ENCODE measurements around the gene METAP1.
"Not testable (repeated sequence)": the region's sequence is repeated elsewhere in the genome, so short reads cannot be mapped to it uniquely, and the experiment has no call there.

METAP1 gene

DNA sequence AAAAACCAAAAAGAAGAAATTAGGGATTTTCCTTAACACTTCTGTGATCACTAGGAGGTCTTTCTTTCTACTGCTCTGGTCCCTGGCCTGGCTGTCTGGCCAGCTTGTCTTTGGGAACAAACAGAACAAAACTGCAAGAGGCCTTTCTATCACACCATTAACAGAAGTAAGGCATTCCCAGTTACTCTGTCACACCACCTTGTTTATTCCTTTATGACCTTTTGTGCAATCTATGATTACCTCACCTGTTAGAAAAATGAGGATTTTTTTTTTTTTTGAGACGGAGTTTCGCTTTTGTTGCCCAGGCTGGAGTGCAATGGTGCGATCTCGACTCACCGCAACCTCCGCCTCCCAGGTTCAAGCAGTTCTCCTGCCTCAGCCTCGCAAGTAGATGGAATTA is 3.0 kb downstream of the METAP1 start:
- DNase-seq: no peak

DNA sequence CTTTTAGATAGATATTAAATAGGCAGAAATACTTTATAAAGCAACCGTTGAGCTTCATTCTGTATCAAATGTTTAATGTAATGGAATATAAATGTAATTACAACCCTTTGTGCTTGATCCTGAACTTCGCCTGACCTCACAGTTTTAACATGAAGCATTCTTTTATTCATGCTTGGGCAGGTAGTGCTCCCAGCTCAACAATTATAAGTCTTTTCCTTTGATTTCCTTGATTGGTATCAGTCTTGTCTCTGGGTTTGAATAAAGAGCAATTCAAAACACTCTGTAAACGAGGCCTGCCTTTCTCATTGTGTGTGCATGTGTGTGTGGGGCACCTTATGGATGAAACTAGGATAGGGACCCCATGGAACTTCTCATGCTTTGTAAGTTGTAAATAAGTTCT is 6.8 kb downstream of the METAP1 start:
- no peak for DNase-seq

DNA sequence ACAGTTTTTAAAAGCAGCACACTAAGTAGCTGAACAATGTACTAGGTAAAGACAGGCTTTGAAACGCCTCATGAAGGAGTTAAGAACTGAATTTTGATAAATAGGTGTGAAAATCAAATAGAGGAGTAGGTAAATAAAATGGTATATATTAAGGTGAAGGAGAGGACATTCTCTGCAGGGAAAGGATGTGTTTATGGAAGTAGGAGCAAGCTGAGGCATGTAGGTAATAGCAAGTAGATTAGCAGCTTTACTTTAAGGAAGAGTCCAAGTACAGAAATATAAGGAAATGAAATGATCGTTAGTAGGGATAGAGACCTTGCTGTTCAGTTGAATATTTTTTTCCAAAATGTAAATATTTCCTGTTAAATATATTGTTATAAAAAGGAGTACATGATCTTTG is 12.5 kb downstream of the METAP1 start:
- DNase-seq: no peak

DNA sequence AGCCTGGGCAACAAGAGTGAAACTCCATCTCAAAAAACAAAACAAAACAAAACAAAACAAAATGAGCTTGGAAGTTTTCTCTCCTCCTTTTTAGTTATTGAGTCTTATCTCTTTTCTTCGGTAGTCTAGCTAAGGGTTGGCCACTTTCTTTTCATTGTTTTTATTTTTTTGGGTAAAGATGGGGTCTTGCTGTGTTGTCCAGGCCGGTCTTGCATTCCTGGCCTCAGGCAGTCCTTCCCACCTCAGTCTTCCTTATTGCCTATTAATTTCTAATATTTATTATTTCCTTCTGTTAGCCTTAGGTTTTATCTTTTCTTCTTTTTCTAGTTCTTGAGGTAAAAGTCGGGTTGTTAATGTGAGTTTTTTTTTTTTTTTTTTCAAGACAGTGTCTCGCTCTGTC is 16.4 kb downstream of the METAP1 start:
- DNase-seq: no peak

DNA sequence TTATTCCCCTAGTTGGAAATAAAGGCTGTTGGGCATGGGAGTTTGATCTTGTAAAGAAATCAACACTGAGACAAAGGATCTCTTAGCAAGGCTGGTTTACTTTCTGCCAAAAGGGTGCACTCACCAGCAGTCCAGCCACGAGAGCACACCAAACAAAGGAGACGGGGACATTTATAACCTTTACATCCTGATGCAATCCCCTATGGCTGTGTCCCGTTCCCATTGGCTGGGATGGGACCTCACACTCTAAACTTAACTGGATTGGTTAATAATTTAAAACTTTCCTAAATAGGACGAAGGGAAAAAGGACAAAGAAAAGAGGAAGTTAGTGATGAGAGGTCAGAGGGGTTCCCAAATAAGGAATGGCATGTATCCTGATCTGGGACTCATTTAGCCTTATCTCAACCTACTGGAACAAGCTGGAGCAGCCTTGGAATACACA is 17.9 kb downstream of the METAP1 start:
- DNase-seq: no peak

DNA sequence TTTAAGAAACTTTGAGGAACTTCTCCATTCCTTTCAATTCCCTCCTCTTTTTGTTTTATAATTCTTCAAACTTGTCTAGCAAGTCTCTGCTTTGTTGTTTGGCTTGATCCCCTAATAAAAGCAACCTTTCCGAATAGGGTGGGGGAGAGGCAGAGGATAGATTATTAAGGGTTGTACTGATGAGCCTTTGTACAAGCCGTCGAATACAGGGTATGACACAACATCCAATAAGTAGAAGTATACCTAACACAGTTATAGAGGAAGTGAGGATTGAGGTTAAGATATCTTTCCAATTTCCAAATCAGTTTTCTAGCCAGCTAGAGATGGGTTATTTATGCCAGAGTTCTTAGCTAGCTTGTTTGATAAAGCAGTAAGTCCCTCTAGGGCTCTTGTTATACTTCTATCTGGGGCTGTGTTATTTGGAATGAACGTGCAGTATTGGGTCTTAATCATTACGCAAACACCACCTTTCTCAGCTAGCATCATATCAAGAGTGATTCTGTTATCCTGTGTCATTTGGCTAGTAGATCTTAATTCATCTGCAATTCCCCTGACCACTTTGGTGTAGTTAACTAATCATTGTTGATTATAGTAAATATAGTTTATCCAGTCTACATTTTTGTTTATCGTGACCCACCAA is 18.5 kb downstream of the METAP1 start:
- DNase-seq: no peak

DNA sequence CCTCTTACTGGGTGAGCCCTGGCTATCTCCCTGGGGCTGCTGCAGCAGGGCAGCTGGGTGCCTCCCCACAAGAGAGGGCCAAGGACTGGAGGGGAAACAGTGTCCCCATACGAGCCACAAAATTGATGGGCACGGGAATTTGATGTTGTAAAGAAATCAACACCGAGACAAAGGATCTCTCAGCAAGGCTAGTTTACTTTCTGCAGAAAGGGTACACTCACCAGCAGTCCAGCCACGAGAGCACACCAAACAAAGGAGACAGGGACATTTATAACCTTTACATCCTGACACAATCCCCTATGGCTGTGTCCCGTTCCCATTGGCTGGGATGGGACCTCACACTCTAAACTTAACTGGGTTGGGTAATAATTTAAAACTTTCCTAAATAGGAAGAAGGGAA is 25.9 kb downstream of the METAP1 start:
- DNase-seq: no peak

DNA sequence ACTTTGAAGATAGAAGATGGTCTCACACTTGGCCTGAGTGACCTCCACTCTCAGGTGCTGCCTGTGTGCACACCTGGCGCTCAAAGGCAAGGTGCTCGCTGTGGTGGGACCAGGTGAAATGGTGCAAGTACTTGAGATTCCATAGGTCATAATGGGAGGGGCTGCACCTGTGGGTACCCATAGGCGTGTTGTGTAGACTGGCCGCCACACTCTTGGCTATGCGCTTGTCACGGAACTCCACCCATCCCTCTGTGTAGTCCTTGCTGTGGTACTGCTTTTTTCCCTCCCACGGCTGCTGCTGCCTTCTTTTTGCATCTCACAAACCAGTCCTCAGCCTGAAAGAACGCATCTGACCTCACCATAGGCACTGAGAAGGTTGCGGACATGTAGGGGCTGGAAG is 27.0 kb downstream of the METAP1 start:
- DNase-seq: no peak

DNA sequence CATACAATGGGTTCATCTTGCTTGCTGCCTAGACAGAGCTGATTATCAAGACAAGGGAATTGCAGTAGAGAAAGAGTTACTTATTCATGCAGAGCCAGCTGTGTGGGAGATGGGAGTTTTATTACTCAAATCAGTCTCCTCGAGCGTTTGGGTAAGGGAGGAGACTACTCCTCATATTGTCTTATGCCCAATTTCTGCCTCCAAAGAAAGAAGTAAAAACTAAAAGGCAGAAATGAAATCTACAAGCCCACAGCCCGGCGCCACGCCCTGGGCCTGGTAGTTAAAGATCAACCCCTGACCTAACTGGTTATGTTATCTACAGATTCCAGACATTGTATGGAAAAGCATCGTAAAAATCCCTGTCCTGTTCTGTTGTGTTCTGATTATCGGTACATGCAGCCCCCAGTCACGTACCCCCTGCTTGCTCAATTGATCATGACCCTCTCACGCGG is 28.3 kb downstream of the METAP1 start:
- DNase-seq: not testable (repeated sequence)

DNA sequence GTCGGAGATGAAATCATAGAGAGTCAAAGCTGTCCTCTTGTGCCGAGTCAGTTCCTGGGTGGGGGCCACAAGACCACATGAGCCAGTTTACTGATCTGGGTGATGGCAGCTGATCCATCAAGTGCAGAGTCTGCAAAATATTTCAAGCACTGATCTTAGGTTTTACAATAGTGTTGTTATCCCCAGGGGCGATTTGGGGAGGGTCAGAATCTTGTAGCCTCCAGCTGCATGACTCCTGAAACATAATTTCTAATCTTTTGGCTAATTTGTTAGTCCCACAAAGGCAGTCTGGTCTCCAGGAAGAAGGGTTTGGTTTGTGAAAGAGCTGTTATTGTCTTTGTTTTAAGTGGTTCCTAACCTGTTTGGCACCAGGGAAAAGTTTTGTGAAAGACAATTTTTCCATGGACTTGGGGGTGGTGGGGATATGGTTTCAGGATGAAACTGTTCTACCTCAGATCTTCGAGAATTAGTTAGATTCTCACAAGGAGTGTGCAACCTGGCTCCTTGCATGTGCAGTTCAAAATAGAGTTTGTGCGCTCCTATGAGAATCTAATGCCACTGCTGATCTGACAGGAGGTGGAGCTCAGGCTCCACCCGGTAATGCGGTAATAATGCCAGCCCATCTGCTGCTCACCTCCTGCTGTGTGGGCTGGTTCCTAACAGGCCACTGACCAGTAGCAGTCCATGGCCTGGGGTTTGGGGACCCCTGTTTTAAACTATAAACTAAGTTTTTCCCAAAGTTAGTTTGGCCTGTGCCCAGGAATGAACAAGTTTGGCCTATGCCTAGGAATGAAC is 29.2 kb downstream of the METAP1 start:
- no peak for DNase-seq

DNA sequence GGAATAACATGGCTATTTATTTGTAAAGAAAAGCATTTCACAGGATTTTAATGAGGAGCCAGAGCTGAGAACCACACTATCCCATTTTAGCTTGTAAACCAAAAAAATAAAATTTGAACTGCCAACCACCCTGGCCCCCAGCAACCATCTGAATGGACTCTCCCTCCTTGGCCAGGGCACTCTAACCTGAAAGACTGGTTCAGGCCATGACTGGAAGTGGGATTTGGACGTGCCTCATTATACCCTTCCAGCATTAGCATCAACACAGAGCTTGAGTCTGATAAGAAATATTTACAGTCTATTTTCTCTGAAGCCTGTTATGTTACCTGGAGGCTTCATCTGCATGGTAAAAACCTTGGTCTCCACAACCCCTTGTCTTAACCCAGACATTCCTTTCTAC is 30.0 kb downstream of the METAP1 start:
- no peak for DNase-seq

DNA sequence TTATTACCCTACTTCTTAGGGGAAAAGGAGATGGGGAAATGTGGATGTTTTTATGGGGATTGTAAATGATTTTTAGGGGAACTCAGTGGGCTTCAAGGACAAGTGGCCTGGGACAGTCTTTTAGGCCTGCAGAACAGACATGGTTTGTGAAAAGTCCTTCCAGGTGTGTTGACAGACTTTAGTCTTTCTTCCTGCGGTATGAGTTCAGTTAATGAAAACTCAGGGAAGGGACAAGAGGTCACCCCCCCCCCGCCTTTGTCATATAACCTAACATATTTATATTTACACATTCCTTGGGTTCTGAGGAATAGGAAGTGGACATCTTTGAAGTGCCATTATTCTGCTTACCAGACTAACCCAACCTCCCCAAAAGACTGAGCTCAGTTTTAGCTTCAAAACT is 31.8 kb downstream of the METAP1 start:
- no peak for DNase-seq

DNA sequence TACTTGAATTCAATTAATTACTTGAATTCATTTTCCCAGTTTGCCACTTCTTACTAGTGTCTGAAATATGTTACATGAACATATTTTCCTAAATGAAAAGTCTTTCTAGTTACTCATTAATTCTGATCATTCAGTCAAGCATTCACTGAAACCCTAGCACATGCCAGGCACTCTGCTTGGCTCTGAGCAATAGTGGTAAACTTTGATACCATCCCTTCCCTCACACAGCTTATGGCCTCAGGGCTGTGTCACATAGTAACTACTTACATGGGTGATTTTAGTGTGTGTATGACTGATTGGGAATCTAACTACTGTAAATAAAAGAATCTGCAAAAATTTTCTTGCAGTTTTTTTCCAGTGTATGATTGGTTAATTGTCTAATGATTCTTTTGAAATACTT is 32.7 kb downstream of the METAP1 start:
- no peak for DNase-seq

DNA sequence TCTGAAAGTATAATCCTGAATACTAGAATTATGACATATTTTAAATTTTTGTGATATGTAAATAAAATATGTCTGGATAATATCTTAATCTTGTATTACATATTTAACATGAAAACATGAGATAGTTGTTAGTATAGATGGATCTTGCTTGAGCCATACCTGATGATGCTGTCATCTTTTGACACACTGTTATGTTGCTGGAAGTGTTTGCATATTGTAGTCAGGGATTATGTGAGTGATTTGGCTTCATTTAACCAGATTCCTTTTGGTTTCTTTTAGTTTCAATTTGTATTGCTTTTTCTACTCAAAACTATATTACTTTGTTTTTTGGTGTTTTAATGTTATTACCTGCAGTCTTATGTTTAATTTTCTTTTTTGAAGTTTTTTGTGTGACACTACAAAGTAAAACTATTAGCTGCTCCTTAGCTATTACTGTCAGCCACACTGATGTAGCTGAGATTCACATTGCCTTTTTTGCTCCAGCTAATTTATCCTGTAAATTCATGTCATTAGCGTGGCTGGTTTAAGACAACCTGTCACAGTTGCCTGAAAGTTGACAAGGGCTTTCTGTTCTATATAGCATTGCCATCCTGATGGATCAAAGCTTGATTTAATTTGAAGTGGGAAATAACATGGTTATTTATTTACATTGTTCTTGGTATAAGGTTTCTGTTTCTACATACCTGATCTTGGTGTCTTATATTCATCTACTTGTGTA is 33.7 kb downstream of the METAP1 start:
- no peak for DNase-seq

DNA sequence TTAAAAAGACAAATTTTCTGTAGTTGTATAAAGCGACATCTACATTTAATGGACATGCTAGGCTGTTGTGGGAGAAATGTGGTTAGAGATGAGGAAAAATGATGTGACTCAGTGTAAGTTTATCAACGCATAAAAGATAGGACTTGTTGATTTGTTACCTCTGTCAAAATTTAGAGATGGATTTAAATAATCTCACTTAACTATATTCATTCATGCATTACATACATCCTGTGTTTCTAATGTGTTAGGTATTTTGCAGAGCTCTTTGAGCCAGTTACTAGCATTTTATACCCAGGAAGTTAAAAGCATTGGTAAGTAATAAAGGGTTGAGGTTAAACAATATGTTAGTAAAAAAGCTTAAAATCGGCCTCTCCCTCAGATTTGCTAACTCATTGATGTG is 34.3 kb downstream of the METAP1 start:
- no peak for DNase-seq

DNA sequence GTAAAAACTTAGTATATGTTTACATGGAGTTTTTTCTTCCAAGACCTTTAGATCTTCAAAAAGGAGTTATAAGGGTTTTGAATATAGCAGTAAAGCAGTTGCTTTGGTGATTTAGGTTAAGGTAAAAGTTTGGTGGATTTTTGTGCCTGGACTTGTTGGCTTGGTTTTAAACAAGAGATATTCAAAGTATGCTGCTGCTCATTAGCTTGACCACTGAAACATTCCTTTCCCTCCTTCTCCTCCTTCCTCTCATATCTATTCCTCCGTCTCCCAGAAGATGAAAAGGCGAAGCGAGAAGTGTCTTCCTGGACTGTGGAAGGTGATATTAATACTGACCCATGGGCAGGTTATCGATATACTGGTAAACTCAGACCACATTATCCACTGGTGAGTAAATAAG is 38.4 kb downstream of the METAP1 start:
- no peak for DNase-seq

DNA sequence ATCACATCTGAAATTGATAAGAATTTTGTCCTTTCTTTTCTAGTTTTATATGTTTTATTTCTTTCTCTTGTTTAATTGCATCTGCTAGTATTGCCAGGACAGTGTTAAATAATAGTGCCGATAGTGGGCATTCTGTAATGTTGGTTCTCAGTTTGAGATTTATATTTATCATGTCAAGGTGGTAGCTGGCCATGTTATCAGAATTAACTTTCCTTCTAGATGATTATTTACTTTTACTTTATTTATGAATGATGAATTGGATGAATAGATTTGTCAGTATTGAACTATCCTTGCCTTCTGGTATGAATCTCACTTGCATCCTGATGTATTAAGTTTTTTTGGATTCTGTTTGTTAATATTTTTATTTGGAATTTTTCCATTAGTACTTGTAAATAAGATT is 42.7 kb downstream of the METAP1 start:
- DNase-seq: no peak

DNA sequence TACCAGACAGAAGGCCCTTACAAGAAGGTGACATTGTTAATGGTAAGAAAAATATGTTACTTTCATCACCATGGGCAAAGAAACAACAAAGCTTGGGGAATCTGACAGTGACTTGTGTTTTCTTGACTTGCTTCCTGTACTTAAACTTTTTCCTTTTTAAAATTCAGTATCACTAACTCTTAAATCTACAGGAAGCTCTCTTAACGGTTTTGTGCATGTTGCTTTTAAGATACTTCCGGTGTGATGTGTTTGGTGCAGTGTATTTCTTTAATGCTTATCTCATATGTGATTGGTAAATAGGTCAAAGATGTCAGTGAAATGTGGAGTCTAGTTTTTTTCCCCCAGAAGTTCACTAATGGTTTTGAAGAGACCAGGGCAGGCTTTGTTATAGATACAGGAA is 47.8 kb downstream of the METAP1 start:
- DNase-seq: no peak

DNA sequence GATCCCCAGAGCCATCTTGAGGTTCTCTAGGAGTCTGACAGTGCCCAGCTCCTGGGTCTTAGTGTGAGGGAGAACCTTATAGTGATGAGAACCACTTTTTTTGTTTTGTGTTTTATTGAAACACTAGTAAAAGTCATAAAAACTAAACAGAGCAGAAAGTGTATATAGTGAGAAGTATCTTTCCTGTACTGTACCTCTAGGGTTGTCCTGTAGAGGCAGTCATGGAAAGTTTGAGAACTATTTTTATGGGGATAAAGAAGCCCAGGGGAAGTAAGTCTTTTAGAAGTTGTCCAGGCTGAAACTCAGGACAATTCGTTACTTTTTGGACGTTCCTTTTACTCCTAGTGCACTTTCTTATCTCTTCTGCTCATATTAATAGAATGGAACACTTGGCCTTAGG is 52.2 kb downstream of the METAP1 start:
- DNase-seq: no peak

DNA sequence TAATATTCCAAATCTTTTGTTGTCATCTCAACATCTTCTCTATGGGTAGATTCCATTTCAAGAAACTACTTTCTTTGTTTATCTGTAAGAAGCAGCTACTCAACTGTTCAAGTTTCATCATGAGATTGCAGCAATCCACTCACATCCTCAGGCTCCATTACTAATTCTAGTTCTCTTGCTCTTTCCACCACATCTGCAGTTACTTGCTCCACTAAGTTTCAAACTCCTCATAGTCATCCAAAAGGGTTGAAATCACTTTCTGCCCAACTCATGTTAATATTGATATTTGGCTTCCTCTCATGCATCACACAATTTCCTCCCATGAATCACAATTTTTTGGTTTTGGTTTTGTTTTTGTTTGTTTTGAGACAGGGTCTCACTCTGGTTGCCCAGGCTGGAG is 57.4 kb downstream of the METAP1 start:
- no peak for DNase-seq

DNA sequence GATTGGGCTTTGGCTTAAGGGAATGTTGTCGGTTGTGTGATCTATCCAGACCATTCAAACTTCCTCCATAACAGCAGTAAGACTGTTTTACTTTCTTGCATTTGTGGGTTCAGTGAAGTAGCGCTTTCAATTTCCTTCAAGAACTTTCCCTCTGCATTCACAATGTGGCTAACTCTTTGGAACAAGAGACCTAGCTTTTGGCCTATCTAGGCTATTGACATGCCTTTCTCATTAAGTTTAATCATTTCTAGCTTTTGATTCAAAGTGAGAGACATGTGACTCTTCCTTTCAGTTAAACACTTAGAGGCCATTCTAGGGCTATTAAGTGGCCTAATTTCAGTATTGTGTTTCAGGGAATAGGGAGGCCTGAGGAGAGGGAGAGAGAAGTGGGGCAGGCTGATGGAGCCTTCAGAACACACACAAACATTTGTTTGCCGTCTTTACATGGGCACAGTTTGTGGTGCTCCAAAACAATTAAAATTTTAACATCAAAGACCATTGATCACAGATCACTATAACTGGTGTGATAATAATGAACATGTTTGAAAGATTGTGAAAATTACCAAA is 59.0 kb downstream of the METAP1 start:
- no peak for DNase-seq

DNA sequence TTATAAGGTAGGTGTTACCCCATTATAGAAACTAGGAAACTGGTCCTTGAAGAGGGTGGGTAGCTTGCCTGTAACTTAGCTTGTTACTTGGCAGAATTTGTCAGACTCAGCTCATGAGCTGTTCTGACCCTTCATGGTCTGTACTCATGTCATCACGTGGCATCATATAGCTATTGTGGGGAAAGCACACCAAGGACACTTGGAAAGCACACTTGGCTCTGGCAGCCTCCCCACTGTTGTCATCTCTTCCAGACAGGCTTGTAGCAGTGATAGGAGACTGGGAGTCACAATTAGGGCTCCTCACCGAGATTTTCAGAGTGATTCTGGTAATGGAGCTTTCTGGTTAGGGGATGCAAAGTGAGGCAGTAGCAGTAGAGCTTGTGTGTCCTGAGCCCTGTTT is 62.7 kb downstream of the METAP1 start:
- DNase-seq: no peak

DNA sequence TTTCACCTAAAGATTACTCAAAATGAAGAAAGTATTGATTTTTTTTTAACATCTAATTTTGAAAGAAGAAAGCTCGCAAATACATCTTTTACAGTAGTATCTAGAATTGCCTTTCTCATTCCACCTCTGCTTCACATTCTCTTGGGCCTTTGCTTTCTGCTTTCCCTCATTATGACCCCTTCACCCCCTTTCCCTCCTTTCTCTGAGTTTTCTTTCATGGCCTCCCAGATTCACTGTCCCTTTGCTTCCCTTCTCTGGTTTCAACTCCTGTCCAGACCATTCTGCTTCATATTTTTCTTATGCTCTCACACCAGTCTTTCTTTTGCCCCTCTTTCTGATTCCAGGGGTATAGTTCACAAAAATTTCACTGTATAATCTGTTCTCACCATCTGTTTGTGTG is 64.0 kb downstream of the METAP1 start:
- no peak for DNase-seq

Data from activated CD4-positive, CD25-positive, alpha-beta regulatory T cell treated with anti-CD3 and anti-CD28 coated beads, Interleukin-2, amount 50 U/mL, for 72 hours (primary cell).